ENCODE data around the gene UGGT1.

UGGT1 gene

DNA sequence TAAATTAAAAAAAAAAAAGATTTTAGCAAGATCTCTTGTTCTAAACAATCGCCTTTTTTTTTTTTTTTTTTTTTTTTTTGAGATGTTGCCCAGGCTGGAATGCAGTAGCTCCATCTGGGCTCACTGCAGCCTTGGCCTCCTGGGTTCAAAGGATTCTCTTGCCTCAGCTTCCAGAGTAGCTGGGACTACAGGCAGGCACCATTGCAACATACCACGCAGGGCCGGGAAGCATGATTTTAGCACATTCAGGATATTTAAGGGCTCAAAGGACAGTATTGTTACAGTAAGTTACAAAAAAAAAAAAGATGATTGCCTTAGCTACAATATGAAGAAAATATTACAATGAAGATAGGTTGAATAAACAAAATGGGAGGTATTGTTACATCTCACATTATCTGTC is 33.7 kb upstream of the UGGT1 start:
- H3K27me3 Mint-ChIP-seq (ENCODE audit: low read depth, poor library complexity): peaks cover 19% of the 10 kb centered on the region
- TF ChIP-seq, protein P1, sequence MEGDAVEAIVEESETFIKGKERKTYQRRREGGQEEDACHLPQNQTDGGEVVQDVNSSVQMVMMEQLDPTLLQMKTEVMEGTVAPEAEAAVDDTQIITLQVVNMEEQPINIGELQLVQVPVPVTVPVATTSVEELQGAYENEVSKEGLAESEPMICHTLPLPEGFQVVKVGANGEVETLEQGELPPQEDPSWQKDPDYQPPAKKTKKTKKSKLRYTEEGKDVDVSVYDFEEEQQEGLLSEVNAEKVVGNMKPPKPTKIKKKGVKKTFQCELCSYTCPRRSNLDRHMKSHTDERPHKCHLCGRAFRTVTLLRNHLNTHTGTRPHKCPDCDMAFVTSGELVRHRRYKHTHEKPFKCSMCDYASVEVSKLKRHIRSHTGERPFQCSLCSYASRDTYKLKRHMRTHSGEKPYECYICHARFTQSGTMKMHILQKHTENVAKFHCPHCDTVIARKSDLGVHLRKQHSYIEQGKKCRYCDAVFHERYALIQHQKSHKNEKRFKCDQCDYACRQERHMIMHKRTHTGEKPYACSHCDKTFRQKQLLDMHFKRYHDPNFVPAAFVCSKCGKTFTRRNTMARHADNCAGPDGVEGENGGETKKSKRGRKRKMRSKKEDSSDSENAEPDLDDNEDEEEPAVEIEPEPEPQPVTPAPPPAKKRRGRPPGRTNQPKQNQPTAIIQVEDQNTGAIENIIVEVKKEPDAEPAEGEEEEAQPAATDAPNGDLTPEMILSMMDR (IDR thresholded peaks at IDR 0.05): no peak
- DNase-seq: no peak
- H3K4me3 Mint-ChIP-seq: no peak overlapping the region
- no peak overlapping the region for H3K27ac Mint-ChIP-seq
- H3K9me3 Mint-ChIP-seq: peaks cover 7% of the 10 kb centered on the region
- no peaks in the 10 kb centered on the region for H3K4me1 Mint-ChIP-seq
- H3K36me3 Mint-ChIP-seq (ENCODE audit: low read depth): no peaks in the 10 kb centered on the region

DNA sequence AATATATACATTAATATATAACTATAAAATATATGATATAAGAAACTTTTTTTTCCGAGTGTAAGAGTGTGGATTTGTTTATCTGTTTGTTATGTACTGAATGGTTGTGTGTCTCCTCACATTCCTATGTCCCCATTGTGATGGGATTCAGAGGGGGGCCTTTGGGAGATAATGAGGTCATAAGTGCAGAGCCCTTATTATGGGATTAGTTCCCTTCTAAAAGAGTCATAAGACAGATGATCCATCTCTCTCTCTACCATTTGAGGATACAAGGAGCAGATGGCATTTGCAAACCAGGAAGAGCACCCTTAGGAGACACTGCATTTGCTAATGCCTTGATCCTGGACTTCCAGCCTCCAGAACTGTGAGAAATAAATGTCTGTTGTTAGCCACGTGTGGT is 32.9 kb upstream of the UGGT1 start:
- Mint-ChIP-seq H3K27me3 (ENCODE audit: low read depth, poor library complexity) (peaks cover 15% of the 10 kb centered on the region), H3K27ac (no peak overlapping the region), H3K36me3 (ENCODE audit: low read depth) (no peaks in the 10 kb centered on the region), H3K9me3 (peaks cover 7% of the 10 kb centered on the region), H3K4me3 (no peak overlapping the region), H3K4me1 (peaks cover under 1% of the 10 kb centered on the region)
- no peak for DNase-seq
- TF ChIP-seq, protein P1 (IDR thresholded peaks at IDR 0.05): no peak

DNA sequence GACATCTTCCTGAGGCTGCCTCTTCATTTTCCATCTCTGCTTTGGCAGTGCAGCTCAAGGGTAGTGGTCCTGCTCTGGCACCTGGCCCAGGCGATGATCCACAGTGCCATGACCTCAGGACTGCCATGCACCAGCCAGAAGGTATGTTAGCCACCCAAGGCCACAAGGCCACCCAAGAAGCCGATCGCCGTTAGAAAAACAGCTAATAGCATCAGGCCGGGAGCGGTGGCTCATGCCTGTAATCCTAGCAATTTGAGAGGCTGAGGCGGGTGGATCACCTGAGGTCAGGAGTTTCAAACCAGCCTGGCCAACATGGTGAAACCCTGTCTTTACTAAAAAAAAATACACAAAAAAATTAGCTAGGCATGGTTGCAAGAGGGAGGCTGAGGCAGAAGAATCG is 28.4 kb upstream of the UGGT1 start:
- H3K36me3 Mint-ChIP-seq (ENCODE audit: low read depth): no peaks in the 10 kb centered on the region
- peaks cover 8% of the 10 kb centered on the region for H3K27me3 Mint-ChIP-seq (ENCODE audit: low read depth, poor library complexity)
- no peaks in the 10 kb centered on the region for H3K9me3 Mint-ChIP-seq
- TF ChIP-seq, protein P1 (IDR thresholded peaks at IDR 0.05): no peak
- no peak overlapping the region for H3K4me3 Mint-ChIP-seq
- peaks cover 4% of the 10 kb centered on the region for H3K4me1 Mint-ChIP-seq
- H3K27ac Mint-ChIP-seq: no peak overlapping the region
- DNase-seq: no peak

DNA sequence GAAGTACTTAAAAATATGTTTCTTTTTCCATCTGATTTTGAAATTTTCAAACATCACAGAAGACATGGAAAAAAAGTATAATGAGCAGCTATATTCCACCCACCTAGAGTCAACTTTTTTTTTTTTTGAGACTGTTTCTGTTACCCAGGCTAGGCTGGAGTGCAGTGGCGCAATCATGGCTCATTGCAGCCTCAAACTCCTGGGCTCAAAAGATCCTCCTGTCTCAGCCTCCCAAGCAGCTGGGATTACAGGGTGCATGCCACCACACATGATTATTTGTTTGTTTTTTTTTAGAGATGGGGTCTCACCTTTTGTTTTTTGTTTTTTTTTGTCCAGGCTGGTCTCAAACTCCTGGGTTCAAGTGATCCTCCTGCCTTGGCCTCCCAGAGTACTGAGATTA is 26.6 kb upstream of the UGGT1 start:
- H3K4me3 Mint-ChIP-seq: no peak overlapping the region
- no peak overlapping the region for H3K27ac Mint-ChIP-seq
- H3K4me1 Mint-ChIP-seq: peaks cover 8% of the 10 kb centered on the region
- H3K9me3 Mint-ChIP-seq: no peaks in the 10 kb centered on the region
- TF ChIP-seq, protein P1 (IDR thresholded peaks at IDR 0.05): no peak
- H3K27me3 Mint-ChIP-seq (ENCODE audit: low read depth, poor library complexity): peaks cover 8% of the 10 kb centered on the region
- H3K36me3 Mint-ChIP-seq (ENCODE audit: low read depth): no peaks in the 10 kb centered on the region
- DNase-seq: no peak

DNA sequence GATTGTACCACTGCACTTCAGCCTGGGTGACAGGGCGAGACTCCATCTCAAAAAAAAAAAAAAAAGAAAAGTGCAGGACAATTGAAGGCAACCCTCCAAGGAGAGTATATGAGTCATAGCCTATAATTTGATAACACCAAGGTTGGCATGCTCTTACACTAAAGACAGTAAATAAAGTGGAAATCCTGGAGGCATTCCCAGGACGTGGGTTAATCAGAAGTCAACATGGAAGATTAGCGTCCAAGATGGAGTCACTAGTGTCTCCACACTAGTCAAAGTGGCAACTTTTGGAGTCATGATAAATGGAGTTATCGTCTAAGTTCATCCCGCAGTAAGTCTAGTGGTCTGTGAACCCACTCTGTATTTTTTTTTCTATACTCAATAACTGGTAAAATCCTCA is 21.2 kb upstream of the UGGT1 start:
- no peaks in the 10 kb centered on the region for H3K36me3 Mint-ChIP-seq (ENCODE audit: low read depth)
- no peak overlapping the region for H3K4me3 Mint-ChIP-seq
- no peak for DNase-seq
- no peaks in the 10 kb centered on the region for H3K27me3 Mint-ChIP-seq (ENCODE audit: low read depth, poor library complexity)
- no peak overlapping the region for H3K27ac Mint-ChIP-seq
- H3K4me1 Mint-ChIP-seq: peaks cover 4% of the 10 kb centered on the region
- H3K9me3 Mint-ChIP-seq: no peaks in the 10 kb centered on the region
- TF ChIP-seq, protein P1 (IDR thresholded peaks at IDR 0.05): no peak

DNA sequence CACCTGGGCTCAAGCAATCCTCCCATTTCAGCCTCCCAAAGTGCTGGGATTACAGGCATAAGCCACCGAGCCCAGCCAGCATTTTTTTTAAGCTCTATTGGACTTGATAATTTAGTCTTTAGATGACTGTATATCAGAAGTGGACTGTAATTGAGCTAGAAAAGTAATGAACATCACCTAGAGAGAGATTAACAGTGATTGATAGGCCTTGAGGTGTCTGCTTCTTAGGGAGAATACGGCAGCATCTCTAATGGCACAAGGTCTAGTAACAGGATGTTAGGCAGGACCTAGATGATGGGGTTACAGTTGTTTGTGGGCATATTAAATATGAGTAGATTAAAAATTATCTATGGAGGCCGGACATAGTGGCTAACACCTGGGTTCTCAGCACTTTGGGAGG is 17.7 kb upstream of the UGGT1 start:
- Mint-ChIP-seq H3K4me3 (no peak overlapping the region), H3K9me3 (peaks cover 5% of the 10 kb centered on the region), H3K4me1 (no peaks in the 10 kb centered on the region), H3K27ac (no peak overlapping the region), H3K27me3 (ENCODE audit: low read depth, poor library complexity) (peaks cover 3% of the 10 kb centered on the region), H3K36me3 (ENCODE audit: low read depth) (no peaks in the 10 kb centered on the region)
- TF ChIP-seq, protein P1 (IDR thresholded peaks at IDR 0.05): no peak
- no peak for DNase-seq
